ENCODE data around the gene CDC27. TPM values are rescaled to one million over a fixed set of nuclear protein-coding genes. Genes with fewer than 3 reads are reported as not detected.
"Not testable (repeated sequence)": the region's sequence is repeated elsewhere in the genome, so short reads cannot be mapped to it uniquely, and the experiment has no call there.

The CDC27 gene
- total RNA-seq, 1 experiment from 2014 or later: 146 TPM

GRCh38 chr17:47168896-47169295 is 20.2 kb downstream of the CDC27 start:
- not testable (repeated sequence) for H3K27ac ChIP-seq (ENCODE audit: low read length); H3K9me2 ChIP-seq (replicated peaks; ENCODE audit: insufficient read depth, low read length); H2AFZ ChIP-seq (ENCODE audit: low read length); H3K9me3 ChIP-seq (ENCODE audit: low read length); H3K4me2 ChIP-seq (ENCODE audit: low read depth, low read length, poor library complexity, severe bottlenecking); H3K4me3 ChIP-seq (ENCODE audit: low read length); H3K27me3 ChIP-seq (ENCODE audit: low read length); H4K20me1 ChIP-seq (ENCODE audit: insufficient read depth, low read depth, low read length); DNase-seq; H3K9ac ChIP-seq (ENCODE audit: low read length)
- Histone ChIP-seq H3K4me1 (ENCODE audit: low read length) (peaks cover 21% of the 10 kb centered on the region), H3K79me2 (ENCODE audit: low read length) (peaks cover 87% of the 10 kb centered on the region), H3K36me3 (ENCODE audit: insufficient read depth, low read length) (peaks cover 62% of the 10 kb centered on the region)

DNA sequence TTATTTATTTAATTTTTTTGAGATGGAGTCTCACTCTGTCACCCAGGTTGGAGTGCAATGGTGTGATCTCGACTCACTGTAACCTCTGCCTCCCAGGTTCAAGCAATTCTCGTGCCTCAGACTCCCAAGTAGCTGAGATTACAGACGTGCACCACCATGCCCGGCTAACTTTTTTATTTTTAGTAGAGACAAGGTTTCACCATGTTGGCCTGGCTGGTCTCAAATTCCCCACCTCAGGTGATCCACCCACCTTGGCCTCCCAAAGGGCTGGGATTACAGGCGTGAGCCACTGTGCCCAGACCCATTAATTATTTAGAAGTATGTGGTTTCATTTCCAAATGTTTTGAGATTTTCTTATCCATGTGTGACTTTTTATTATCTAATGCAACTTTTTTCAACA is 22.2 kb downstream of the CDC27 start:
- H3K9me2 ChIP-seq (replicated peaks; ENCODE audit: insufficient read depth, low read length); H3K4me3 ChIP-seq (ENCODE audit: low read length); H3K4me2 ChIP-seq (ENCODE audit: low read depth, low read length, poor library complexity, severe bottlenecking); H3K27me3 ChIP-seq (ENCODE audit: low read length); H3K27ac ChIP-seq (ENCODE audit: low read length); DNase-seq; H2AFZ ChIP-seq (ENCODE audit: low read length); H4K20me1 ChIP-seq (ENCODE audit: insufficient read depth, low read depth, low read length); H3K9me3 ChIP-seq (ENCODE audit: low read length); H3K9ac ChIP-seq (ENCODE audit: low read length): not testable (repeated sequence)
- H3K79me2 ChIP-seq (ENCODE audit: low read length): peaks cover 82% of the 10 kb centered on the region
- H3K4me1 ChIP-seq (ENCODE audit: low read length): peaks cover 23% of the 10 kb centered on the region
- H3K36me3 ChIP-seq (ENCODE audit: insufficient read depth, low read length): peaks cover 56% of the 10 kb centered on the region

DNA sequence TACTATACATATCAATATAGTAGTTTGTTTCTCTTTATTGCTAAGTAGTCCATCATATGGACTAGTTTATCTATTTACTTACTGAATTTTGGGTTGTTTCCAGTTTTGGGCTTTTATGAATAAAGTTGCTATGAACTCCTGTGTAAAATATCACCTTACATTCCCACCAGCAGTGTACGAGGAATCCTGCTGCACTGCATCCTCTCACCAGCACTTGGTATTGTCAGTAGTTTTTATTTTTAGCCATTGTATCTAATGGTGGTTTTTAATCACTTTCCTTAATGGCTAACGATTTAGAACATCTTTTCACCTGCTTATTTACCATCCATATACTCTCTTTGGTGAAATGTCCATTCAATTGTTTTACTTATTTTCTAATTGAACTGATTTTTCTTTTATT is 24.0 kb downstream of the CDC27 start:
- DNase-seq: no peak
- no peak overlapping the region for H3K27ac ChIP-seq (ENCODE audit: low read length)
- H3K9me2 ChIP-seq (replicated peaks; ENCODE audit: insufficient read depth, low read length): no peaks in the 10 kb centered on the region
- H3K9me3 ChIP-seq (ENCODE audit: low read length): no peaks in the 10 kb centered on the region
- no peak overlapping the region for H3K9ac ChIP-seq (ENCODE audit: low read length)
- peaks cover 72% of the 10 kb centered on the region for H3K79me2 ChIP-seq (ENCODE audit: low read length)
- H4K20me1 ChIP-seq (ENCODE audit: insufficient read depth, low read depth, low read length): no peaks in the 10 kb centered on the region
- no peaks in the 10 kb centered on the region for H3K27me3 ChIP-seq (ENCODE audit: low read length)
- H3K4me3 ChIP-seq (ENCODE audit: low read length): no peak overlapping the region
- peaks cover 10% of the 10 kb centered on the region for H3K4me1 ChIP-seq (ENCODE audit: low read length)
- no peak overlapping the region for H3K4me2 ChIP-seq (ENCODE audit: low read depth, low read length, poor library complexity, severe bottlenecking)
- no peak overlapping the region for H2AFZ ChIP-seq (ENCODE audit: low read length)
- H3K36me3 ChIP-seq (ENCODE audit: insufficient read depth, low read length): peaks cover 56% of the 10 kb centered on the region

DNA sequence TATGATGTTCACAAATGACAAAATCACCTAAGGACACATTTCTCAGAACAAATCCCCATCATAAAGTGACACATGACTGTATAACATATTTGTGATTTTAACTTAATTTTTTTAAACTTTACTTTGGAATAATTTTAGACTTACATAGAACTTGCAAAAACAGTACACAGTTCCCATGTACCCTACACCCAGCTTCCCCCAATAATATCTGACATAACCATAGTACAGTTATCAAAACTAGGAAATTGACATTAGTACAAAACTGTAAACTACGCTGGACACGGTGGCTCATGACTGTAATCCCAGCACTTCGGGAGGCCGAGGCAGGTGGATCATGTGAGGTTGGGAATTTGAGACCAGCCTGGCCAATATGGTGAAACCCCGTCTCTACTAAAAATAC is 24.8 kb downstream of the CDC27 start:
- no peaks in the 10 kb centered on the region for H3K27me3 ChIP-seq (ENCODE audit: low read length)
- no peak for DNase-seq
- no peak overlapping the region for H3K27ac ChIP-seq (ENCODE audit: low read length)
- no peak overlapping the region for H3K9ac ChIP-seq (ENCODE audit: low read length)
- no peaks in the 10 kb centered on the region for H3K9me3 ChIP-seq (ENCODE audit: low read length)
- H3K36me3 ChIP-seq (ENCODE audit: insufficient read depth, low read length): peaks cover 64% of the 10 kb centered on the region
- no peaks in the 10 kb centered on the region for H3K9me2 ChIP-seq (replicated peaks; ENCODE audit: insufficient read depth, low read length)
- H2AFZ ChIP-seq (ENCODE audit: low read length): no peak overlapping the region
- no peak overlapping the region for H3K4me3 ChIP-seq (ENCODE audit: low read length)
- no peaks in the 10 kb centered on the region for H4K20me1 ChIP-seq (ENCODE audit: insufficient read depth, low read depth, low read length)
- no peak overlapping the region for H3K4me2 ChIP-seq (ENCODE audit: low read depth, low read length, poor library complexity, severe bottlenecking)
- H3K4me1 ChIP-seq (ENCODE audit: low read length): peaks cover 10% of the 10 kb centered on the region
- peaks cover 68% of the 10 kb centered on the region for H3K79me2 ChIP-seq (ENCODE audit: low read length)

- Histone ChIP-seq H3K79me2 (ENCODE audit: low read length) (peaks cover 55% of the 10 kb centered on the region), H4K20me1 (ENCODE audit: insufficient read depth, low read depth, low read length) (no peaks in the 10 kb centered on the region), H3K4me2 (ENCODE audit: low read depth, low read length, poor library complexity, severe bottlenecking) (no peak overlapping the region), H3K27me3 (ENCODE audit: low read length) (no peaks in the 10 kb centered on the region), H3K9me2 (replicated peaks; ENCODE audit: insufficient read depth, low read length) (no peaks in the 10 kb centered on the region), H3K9me3 (ENCODE audit: low read length) (no peaks in the 10 kb centered on the region), H3K36me3 (ENCODE audit: insufficient read depth, low read length) (peaks cover 68% of the 10 kb centered on the region), H3K27ac (ENCODE audit: low read length) (peak overlapping the region; percentile 50), H3K9ac (ENCODE audit: low read length) (no peak overlapping the region), H2AFZ (ENCODE audit: low read length) (no peak overlapping the region), H3K4me3 (ENCODE audit: low read length) (no peak overlapping the region), H3K4me1 (ENCODE audit: low read length) (peaks cover 10% of the 10 kb centered on the region)
- no peak for DNase-seq
These were observed 27.0 kb downstream of the CDC27 start for GRCh38 chr17:47162013-47162622.

DNA sequence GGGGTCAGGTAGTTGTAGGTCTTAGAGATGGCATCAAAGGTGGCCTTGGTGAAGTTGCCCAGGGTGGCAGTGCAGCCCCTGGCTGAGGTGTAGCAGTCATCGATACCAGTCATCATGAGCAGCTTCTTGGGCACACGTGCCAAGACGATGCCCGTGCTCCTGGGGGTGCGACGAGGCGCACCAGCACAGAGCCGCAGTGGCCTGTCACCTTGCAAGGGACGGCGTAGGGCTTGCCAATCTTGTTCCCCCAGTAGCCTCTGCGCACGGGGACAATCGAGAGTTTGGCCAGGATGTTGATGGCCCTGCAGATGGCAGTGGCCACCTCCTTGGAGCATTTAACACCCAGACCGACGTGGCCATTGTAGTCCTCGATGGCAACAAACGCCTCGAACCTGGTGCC is 29.8 kb downstream of the CDC27 start:
- H3K4me3 ChIP-seq (ENCODE audit: low read length): no peak overlapping the region
- H3K4me2 ChIP-seq (ENCODE audit: low read depth, low read length, poor library complexity, severe bottlenecking): no peak overlapping the region
- H3K36me3 ChIP-seq (ENCODE audit: insufficient read depth, low read length): peaks cover 66% of the 10 kb centered on the region; the same call in 1 of the 2 replicates
- peaks cover 36% of the 10 kb centered on the region for H3K79me2 ChIP-seq (ENCODE audit: low read length)
- H3K27ac ChIP-seq (ENCODE audit: low read length): no peak overlapping the region
- no peaks in the 10 kb centered on the region for H4K20me1 ChIP-seq (ENCODE audit: insufficient read depth, low read depth, low read length)
- H3K9me3 ChIP-seq (ENCODE audit: low read length): no peaks in the 10 kb centered on the region
- H2AFZ ChIP-seq (ENCODE audit: low read length): no peak overlapping the region
- H3K4me1 ChIP-seq (ENCODE audit: low read length): peaks cover 10% of the 10 kb centered on the region
- no peaks in the 10 kb centered on the region for H3K9me2 ChIP-seq (replicated peaks; ENCODE audit: insufficient read depth, low read length)
- H3K27me3 ChIP-seq (ENCODE audit: low read length): no peaks in the 10 kb centered on the region
- no peak for DNase-seq
- H3K9ac ChIP-seq (ENCODE audit: low read length): no peak overlapping the region

GRCh38 chr17:47145351-47145750 is 43.7 kb downstream of the CDC27 start:
- H3K9me3 ChIP-seq (ENCODE audit: low read length): no peaks in the 10 kb centered on the region
- no peak overlapping the region for H3K4me3 ChIP-seq (ENCODE audit: low read length)
- H3K27ac ChIP-seq (ENCODE audit: low read length): no peak overlapping the region
- no peaks in the 10 kb centered on the region for H3K27me3 ChIP-seq (ENCODE audit: low read length)
- no peak overlapping the region for H2AFZ ChIP-seq (ENCODE audit: low read length)
- H3K79me2 ChIP-seq (ENCODE audit: low read length): peaks cover 14% of the 10 kb centered on the region; the same call in 1 of the 2 replicates
- H3K9me2 ChIP-seq (replicated peaks; ENCODE audit: insufficient read depth, low read length): no peaks in the 10 kb centered on the region
- no peak overlapping the region for H3K4me2 ChIP-seq (ENCODE audit: low read depth, low read length, poor library complexity, severe bottlenecking)
- H3K4me1 ChIP-seq (ENCODE audit: low read length): no peaks in the 10 kb centered on the region
- H3K36me3 ChIP-seq (ENCODE audit: insufficient read depth, low read length): peaks cover 73% of the 10 kb centered on the region
- H3K9ac ChIP-seq (ENCODE audit: low read length): no peak overlapping the region
- no peak for DNase-seq
- no peaks in the 10 kb centered on the region for H4K20me1 ChIP-seq (ENCODE audit: insufficient read depth, low read depth, low read length)

DNA sequence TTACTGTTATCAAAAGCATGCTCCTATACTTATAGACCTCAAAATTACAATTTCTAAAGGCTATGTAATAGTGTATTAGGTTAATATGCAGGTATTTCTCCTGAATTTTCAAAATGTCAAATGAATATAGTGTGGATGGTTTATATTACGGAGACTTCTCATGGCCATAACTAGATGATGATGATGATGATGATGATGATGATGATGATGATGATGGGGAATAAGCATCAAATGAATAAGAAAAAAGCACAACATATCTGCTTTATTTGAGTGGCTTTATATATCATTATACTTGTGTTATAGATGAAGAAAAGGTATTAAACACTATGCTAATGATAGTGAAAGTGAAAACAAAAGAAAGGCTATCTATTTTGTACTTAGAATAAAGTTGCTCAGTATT is 53.9 kb downstream of the CDC27 start:
- H3K79me2 ChIP-seq (ENCODE audit: low read length): peaks cover 9% of the 10 kb centered on the region
- no peaks in the 10 kb centered on the region for H3K27me3 ChIP-seq (ENCODE audit: low read length)
- H3K9me3 ChIP-seq (ENCODE audit: low read length): no peaks in the 10 kb centered on the region
- H4K20me1 ChIP-seq (ENCODE audit: insufficient read depth, low read depth, low read length): no peaks in the 10 kb centered on the region
- peaks cover 63% of the 10 kb centered on the region for H3K36me3 ChIP-seq (ENCODE audit: insufficient read depth, low read length)
- H3K4me1 ChIP-seq (ENCODE audit: low read length): no peaks in the 10 kb centered on the region
- H3K4me3 ChIP-seq (ENCODE audit: low read length): no peak overlapping the region
- 0 out of 2 replicates have a peak, but pooled peaks cover 4% of the 10 kb centered on the region for H3K9me2 ChIP-seq (replicated peaks; ENCODE audit: insufficient read depth, low read length)
- H3K27ac ChIP-seq (ENCODE audit: low read length): no peak overlapping the region
- H3K9ac ChIP-seq (ENCODE audit: low read length): no peak overlapping the region
- DNase-seq: no peak
- no peak overlapping the region for H2AFZ ChIP-seq (ENCODE audit: low read length)
- H3K4me2 ChIP-seq (ENCODE audit: low read depth, low read length, poor library complexity, severe bottlenecking): no peak overlapping the region

Data from Karpas-422 (cell line).